Epithelial cell of esophagus (primary cell): ENCODE measurements around the gene NTMT1.

ENCODE experiments used
- DNase-seq: peaks from one replicate; pipeline ENCODE4 v3.0.0; 2010; ENCODE audit warnings: low read depth
- H3K4me3 ChIP-seq: 2 replicates; pipeline ENCODE4 v1.5.1; 2011; ENCODE audit warnings: mild to moderate bottlenecking, low read length, control low read depth
- TF ChIP-seq, protein P1 (sequence below): IDR thresholded peaks from 2 replicates; pipeline ENCODE4 v1.5.1; 2011; ENCODE audit warnings: low read depth, mild to moderate bottlenecking, low read length, control low read depth, inconsistent platforms; ENCODE audit not compliant: insufficient read depth; ENCODE audit errors: missing control alignments

The NTMT1 gene

DNA sequence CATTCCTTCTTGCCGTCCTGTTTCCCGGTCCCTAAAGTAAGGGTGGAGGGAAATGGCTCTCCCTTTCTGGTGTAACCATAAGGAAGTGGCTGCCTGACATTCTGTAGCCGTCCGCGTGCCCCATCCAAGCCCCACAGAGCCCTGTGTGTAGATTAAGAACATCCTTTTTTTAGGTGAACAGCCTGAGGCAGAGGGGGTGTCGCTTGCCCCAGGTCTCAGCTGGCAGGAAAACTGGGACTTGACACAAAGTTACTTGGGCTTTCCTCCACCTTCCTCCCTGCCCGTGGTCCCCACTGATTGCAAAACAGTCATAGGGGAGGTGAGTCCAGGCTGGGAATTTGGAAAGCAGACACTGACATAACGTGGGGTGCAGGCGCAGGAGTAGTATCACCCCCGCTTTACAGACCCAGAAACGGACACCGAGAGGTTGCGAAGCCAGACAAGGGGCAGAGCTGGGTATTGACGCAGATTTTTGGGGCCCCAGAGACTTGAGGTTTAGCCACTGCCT lies 27.8 kb upstream of the NTMT1 start:
- H3K4me3 ChIP-seq: no peak overlapping the region
- no peak for DNase-seq
- TF ChIP-seq, protein P1, sequence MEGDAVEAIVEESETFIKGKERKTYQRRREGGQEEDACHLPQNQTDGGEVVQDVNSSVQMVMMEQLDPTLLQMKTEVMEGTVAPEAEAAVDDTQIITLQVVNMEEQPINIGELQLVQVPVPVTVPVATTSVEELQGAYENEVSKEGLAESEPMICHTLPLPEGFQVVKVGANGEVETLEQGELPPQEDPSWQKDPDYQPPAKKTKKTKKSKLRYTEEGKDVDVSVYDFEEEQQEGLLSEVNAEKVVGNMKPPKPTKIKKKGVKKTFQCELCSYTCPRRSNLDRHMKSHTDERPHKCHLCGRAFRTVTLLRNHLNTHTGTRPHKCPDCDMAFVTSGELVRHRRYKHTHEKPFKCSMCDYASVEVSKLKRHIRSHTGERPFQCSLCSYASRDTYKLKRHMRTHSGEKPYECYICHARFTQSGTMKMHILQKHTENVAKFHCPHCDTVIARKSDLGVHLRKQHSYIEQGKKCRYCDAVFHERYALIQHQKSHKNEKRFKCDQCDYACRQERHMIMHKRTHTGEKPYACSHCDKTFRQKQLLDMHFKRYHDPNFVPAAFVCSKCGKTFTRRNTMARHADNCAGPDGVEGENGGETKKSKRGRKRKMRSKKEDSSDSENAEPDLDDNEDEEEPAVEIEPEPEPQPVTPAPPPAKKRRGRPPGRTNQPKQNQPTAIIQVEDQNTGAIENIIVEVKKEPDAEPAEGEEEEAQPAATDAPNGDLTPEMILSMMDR: no peak

DNA sequence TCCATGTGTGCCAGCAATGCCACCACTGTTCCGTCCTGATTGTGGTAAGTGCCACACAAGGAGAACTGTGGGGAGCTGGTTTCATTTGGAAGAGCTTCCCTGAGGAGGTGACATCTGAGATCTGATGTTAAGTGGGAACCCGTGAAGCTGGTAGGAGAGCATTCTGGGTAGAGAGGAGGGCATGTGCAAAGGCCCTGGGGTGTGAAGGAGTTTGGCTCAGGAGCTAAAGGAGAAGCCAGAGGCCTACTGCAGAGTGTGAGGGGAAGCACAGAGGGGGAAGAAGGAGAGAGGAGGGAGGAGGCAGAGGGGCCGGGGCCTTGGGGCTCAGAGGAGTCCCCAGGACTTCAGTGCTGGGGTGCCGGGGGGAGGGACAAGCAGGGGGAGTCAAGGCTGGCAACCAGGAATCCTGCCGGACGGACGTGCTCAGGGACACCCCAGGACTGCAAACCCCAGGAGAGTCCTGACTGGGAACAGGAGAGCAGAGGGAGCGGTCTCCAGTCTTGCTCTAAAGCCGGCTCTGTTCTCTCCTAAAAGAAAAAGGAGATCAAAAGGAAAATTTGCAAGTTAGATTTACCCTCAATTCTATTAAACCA lies 24.8 kb upstream of the NTMT1 start:
- DNase-seq: no peak
- H3K4me3 ChIP-seq: no peak overlapping the region
- TF ChIP-seq, protein P1: no peak

DNA sequence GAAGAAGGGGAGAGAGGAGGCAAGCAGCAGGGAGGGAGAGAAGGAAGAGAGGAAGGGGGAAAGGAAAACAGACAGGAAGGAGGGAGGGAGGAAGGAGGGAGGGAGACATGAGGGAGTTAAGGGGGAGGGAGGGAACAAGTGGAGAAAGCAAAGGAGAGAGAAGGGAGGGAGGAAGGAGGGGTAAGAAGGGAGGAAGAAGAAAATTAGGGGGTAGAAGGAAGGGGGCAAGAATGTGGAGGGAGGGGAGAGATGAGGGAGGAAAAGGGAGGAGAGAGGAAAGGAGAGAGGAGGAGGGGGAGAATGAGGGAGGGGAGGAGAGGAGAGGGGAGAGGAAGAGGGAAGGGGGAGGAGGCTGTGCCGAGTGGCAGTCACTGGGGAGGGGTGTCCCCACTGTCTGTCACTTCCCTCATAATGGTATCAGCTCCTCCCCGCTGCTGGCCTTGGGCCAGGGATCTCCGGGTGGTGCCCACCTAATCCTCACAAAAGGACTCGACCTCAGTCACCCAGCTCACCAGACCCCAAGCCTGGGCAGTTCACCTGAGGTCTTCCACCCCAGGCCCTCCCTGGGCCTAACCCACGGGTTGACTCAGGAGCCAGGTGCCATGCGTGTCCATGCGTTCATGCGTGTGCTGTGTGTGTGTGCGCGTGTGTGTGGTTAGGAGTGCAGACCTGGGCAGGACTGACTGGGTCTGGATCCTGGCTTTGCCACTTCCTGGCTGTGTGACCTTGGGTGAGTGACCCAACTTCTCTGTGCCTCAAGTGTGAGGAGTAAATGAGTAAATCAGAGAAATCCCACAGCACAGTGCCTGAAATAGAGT lies 23.2 kb upstream of the NTMT1 start:
- no peak for DNase-seq
- no peak overlapping the region for H3K4me3 ChIP-seq
- TF ChIP-seq, protein P1: no peak

DNA sequence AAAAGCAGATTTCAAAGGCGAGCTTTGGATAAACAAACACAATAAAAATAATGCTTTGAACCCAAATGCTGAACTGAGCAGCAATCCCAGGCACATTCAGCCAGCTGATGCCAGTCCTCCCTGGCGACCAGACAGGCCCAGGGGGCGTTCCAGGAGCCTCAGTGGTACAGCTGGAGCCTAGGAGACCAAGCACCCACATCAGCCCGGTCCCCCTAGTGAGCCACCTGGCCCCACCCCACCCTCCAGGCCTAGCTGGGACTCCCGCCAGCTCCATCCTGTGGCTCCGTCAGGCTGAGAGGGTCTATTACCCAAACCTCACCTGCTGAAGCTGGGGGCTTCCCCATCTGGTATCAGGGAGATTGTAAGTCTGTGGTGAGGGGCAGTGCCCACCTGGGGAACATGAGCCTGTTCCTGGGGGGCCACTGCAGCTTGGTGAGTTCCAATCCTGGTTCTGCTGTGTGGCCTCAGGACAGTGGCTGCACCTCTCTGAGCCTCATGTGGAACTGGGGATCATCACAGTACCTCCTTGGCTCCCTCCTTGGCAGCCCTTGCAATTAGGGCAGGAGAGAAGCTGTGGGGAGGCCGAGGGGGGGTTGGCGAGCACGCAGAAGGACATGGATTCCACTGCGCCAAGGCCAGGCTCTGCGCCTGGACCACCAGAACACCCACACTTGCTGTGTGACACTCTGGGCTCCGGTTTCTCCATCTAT lies 21.8 kb upstream of the NTMT1 start:
- no peak overlapping the region for H3K4me3 ChIP-seq
- DNase-seq: no peak
- TF ChIP-seq, protein P1: no peak

DNA sequence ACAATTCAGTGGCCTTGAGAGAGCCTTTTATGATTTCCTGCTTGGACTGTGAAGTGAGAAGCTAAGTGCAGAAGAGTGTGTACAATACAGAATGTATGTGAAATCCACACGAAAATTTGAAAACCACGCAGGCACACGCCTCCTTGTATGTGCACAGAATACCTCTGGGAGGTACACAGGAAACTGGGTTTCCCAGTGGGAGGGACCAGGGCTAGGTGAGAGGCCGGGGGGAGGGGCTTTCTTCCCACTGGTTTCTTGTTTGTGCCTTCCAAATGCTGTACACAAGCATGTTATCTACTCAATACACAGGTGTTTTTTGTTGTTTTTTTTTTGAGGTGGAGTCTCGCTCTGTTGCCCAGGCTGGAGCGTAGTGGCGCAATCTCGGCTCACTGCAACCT lies 21.2 kb upstream of the NTMT1 start:
- H3K4me3 ChIP-seq: no peak overlapping the region
- DNase-seq: no peak
- TF ChIP-seq, protein P1: no peak

DNA sequence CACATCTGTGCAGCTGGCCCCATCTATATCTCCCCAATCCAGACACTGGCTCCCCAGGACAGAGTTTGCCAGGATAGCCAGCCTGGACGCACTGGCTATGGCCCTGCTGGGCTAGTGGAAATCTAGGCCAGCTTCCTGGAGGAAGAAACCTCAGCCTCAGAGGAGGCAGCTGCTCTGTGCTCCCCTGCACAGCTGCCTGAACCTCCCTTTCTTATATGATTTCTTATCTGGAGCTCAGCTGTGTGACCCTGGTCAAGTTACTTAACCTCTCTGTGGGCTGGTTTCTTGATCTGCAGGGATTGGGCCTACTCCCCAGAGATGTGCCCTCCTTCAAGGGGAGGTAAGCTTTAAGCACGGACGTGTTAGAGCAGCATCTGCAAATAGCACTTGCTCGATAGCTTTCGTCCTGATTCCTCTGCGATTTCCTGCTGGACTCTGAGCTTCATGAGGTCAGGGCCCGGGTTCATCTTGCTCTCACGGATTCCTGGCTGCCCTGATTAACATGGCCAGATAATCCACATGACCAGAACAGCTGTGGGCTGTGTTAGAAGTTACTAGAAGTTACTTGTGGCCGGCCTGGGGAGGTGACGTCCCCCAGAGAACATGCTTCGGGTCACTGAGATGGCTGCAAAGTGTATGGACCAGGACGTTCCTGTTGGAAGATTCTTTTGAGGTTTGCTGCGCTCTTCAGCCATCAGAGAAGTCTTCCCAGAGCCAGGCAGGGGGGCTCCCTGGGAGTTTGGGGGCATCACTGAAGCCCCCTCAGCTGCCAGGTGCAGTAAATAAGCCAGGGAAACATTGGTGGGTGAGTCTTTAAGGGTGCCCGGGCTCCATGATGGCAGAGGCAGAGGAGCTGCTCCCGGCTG lies 19.6 kb upstream of the NTMT1 start:
- no peak for DNase-seq
- H3K4me3 ChIP-seq: no peak overlapping the region
- TF ChIP-seq, protein P1: no peak
